Right ventricle myocardium superior (tissue), 1 donor: ENCODE results near the gene AUH. TPM values are rescaled to one million over a fixed set of nuclear protein-coding genes. Genes with fewer than 3 reads are reported as not detected.

Experiments
- ATAC-seq: fragments of 200-7000 bp; cut with Tn5 transposase; one replicate; pipeline ENCODE4 v1.9.1; 2020; ENCODE audit warnings: mild to moderate bottlenecking; ENCODE audit not compliant: poor library complexity
- DNase-seq: peaks from one replicate; pipeline ENCODE4 v3.0.0-alpha.2; 2020
- intact Hi-C: fragments of 100-400 bp; cut with DNase I; formaldehyde crosslinking; loops from one replicate; pipeline ENCODE4 v1.11.2; 2022
- total RNA-seq: library from RNA; stranded (reverse); fragmentation: NEBNext Ultra II Directional; extraction: Animal tissue kit (Norgen Biotek cat#: 25700); gene quantifications from one replicate; pipeline ENCODE4 v1.2.1, GENCODE V29; 2021
- donor health status: DM: no; HTN: yes; CAD: no; lungs with severe emphysema.

The AUH gene
- total RNA-seq, 1 donor from 2014 or later: 38.5 TPM

DNA sequence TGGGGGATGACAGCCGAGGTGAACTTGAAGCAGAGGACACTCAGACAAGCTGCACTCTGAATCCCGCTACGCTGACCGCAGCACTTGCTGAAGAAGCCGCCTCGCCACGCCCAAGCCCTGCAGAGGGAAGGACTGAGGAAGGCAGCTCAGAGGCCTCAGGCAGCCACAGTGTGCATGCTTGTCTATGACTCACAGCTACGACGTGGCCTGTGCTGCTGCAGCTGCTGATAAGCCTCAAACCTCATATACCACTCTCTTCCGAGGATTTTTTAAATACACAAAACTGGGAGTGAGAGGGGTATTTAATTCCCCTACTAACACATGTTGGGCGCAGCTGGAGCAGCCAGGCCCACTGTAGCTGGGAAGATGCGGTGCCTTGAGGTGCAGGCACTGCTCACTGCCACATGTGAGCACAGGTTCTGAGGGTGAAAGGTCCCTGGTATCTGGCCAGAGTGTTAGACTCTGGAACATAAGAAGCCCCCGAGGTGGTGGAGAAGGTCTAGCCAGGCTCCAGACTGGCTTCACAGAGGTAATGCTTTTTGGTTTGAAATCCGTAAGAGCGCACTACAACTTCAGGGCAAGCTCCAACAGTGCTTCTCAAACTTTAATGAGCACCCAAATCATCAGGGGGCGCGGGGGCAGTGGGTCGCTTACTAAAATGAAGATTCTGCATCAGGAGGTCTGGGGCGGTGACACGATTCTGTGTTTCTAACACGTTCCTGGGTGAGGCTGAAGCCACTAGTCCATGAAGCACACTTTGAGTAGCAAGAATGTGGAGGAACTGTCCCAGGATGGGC is 196.8 kb downstream of the AUH start:
- ATAC-seq (peak; percentile 47), DNase-seq (peak; percentile 83)
- intact Hi-C loops: no loop called here

Other genes with a start within 250 kb of the AUH start
- 19.9 TPM for gene NFIL3, start 61.9 kb upstream of the AUH start, total RNA-seq